Caco-2 (cell line): ENCODE data around the gene PRSS27. TPM values are rescaled to one million over a fixed set of nuclear protein-coding genes. Genes with fewer than 3 reads are reported as not detected.

ENCODE experiments used
- Bru-seq: library from RNA; stranded (reverse); fragments of 400-500 nt; gene quantifications from one replicate; lab custom pipeline; 2021; lab: Mats Ljungman, UMichigan
- BruChase-seq, 2 experiments: library from RNA; stranded (reverse); fragments of 400-500 nt; gene quantifications; one replicate each; lab custom pipeline; 2021; lab: Mats Ljungman, UMichigan
- BruUV-seq: library from RNA; stranded (reverse); fragments of 400-500 nt; replicated peaks from 2 replicates; lab custom pipeline; 2021; lab: Mats Ljungman, UMichigan
- CTCF ChIA-PET: fragments of 300-600 bp; sonication (Branson Sonifier 250); formaldehyde crosslinking; loops from one replicate; lab custom pipeline; 2022; ENCODE audit warnings: antibody characterized with exemption; lab: Charles Lee
- POLR2A ChIA-PET: fragments of 300-600 bp; sonication (Branson Sonifier 250); formaldehyde crosslinking; loops from one replicate; lab custom pipeline; 2022; ENCODE audit warnings: antibody characterized with exemption; lab: Charles Lee
- DNase-seq, 2 experiments: peaks; one replicate each; pipeline versions ENCODE4 v3.0.0 to v3.0.0-alpha.2; 2020 to 2022
- H3K27me3 ChIP-seq: replicated peaks from 2 replicates; pipeline ENCODE4 v1.6.0; 2011; ENCODE audit warnings: low read length; ENCODE audit not compliant: control insufficient read depth, insufficient read depth
- H3K36me3 ChIP-seq: 2 replicates; pipeline ENCODE4 v1.5.1; 2011; ENCODE audit warnings: low read length; ENCODE audit not compliant: control insufficient read depth, insufficient read depth
- H3K4me1 ChIP-seq: fragments of 250-450 bp; sonication (Bioruptor Pico); 2 replicates; pipeline ENCODE4 v1.5.1; 2020; ENCODE audit warnings: mild to moderate bottlenecking
- H3K4me3 ChIP-seq: 2 replicates; pipeline ENCODE4 v1.5.1; 2011; ENCODE audit warnings: low read depth, mild to moderate bottlenecking, control low read depth, low read length
- H3K9me3 ChIP-seq: fragments of 250-450 bp; sonication (Bioruptor Pico); 2 replicates; pipeline ENCODE4 v1.5.1; 2020; ENCODE audit warnings: mild to moderate bottlenecking, moderate library complexity
- H3K27ac Mint-ChIP-seq: one replicate; pipeline ENCODE4 v1.8.0; 2022; ENCODE audit warnings: mixed read lengths; ENCODE audit not compliant: unreplicated experiment
- H3K27me3 Mint-ChIP-seq: one replicate; pipeline ENCODE4 v1.8.0; 2022; ENCODE audit warnings: mixed read lengths; ENCODE audit not compliant: insufficient read depth, unreplicated experiment
- H3K36me3 Mint-ChIP-seq: one replicate; pipeline ENCODE4 v1.8.0; 2022; ENCODE audit warnings: mild to moderate bottlenecking, mixed read lengths; ENCODE audit not compliant: insufficient read depth, unreplicated experiment
- H3K4me1 Mint-ChIP-seq: one replicate; pipeline ENCODE4 v1.8.0; 2022; ENCODE audit warnings: low read depth, mixed read lengths; ENCODE audit not compliant: unreplicated experiment
- H3K4me3 Mint-ChIP-seq: one replicate; pipeline ENCODE4 v1.8.0; 2022; ENCODE audit warnings: mild to moderate bottlenecking, moderate library complexity, mixed read lengths; ENCODE audit not compliant: unreplicated experiment
- H3K9me3 Mint-ChIP-seq: one replicate; pipeline ENCODE4 v1.8.0; 2022; ENCODE audit warnings: mixed read lengths; ENCODE audit not compliant: unreplicated experiment
- CTCF ChIP-seq, 2 experiments: fragments of 200-600 bp in 1 of 2; IDR thresholded peaks; 1 replicate in 1 of 2; 2 replicates in 1 of 2; pipeline versions ENCODE4 v1.5.1 to v1.8.0; 2011 to 2022; ENCODE audit warnings: antibody characterized with exemption in 1 of 2, control low read depth in 1 of 2, inconsistent platforms in 1 of 2, low read depth in 1 of 2, low read length in 1 of 2, mild to moderate bottlenecking in 1 of 2, moderate library complexity in 1 of 2; ENCODE audit not compliant: insufficient read depth in 1 of 2, severe bottlenecking in 1 of 2, unreplicated experiment in 1 of 2
- intact Hi-C: fragments of 100-400 bp; cut with micrococcal nuclease; formaldehyde crosslinking; loops from one replicate; pipeline ENCODE4 v1.10.0; 2022; ENCODE audit not compliant: unreplicated experiment
- long read RNA-seq: library from polyadenylated mRNA; stranded (forward); transcript quantifications from one replicate; pipeline ENCODE4 v2.0.0, GENCODE V29; 2022
- total RNA-seq: library from RNA; stranded (reverse); gene quantifications from 2 replicates; pipeline ENCODE4 v1.2.3, GENCODE V29; 2022

The PRSS27 gene
- total RNA-seq (0.72 and 1.1 TPM in 2 replicates), Bru-seq, nascent RNA (percentile 36 among the genes with signal in this experiment), BruChase-seq, experiment 1, labeled RNA remaining after a 2-hour chase (percentile 24 among the genes with signal in this experiment), BruChase-seq, experiment 2, labeled RNA remaining after a 6-hour chase (percentile 29 among the genes with signal in this experiment)
- long read RNA-seq, result 0 reads

- Mint-ChIP-seq H3K27me3 (peaks cover 4% of the 10 kb centered on the region), H3K27ac (no peak within 1 kb of the TSS), H3K36me3 (no peaks in the 10 kb centered on the region), H3K4me3 (peak within 1 kb of the TSS; percentile 70), H3K4me1 (no peaks in the 10 kb centered on the region), H3K9me3 (no peaks in the 10 kb centered on the region)
- H3K4me3 ChIP-seq, result peak within 1 kb of the TSS; percentile 69
- TF ChIP-seq CTCF (IDR thresholded peaks at IDR 0.05; ENCODE audit: insufficient read depth in 1 of 2, low read depth in 1 of 2, low read length in 1 of 2, severe bottlenecking in 1 of 2, unreplicated experiment in 1 of 2), result no peak
- BruUV-seq, result TSS peak; percentile 66
- POLR2A ChIA-PET, result no interaction called here
- CTCF ChIA-PET, result interaction anchor here (0.7 kb wide), 1 partner anchor 38 kb away, joined by 3 read pairs; the partner anchor contains the start of gene KCTD5
- H3K27me3 ChIP-seq, result no peaks in the 10 kb centered on the region
- DNase-seq, result no peak
- H3K36me3 ChIP-seq, result no peaks in the 10 kb centered on the region
- H3K4me1 ChIP-seq, result peaks cover 25% of the 10 kb centered on the region
- no peaks in the 10 kb centered on the region for H3K9me3 ChIP-seq
- intact Hi-C loops, result no loop called here
These were observed at the start of gene PRSS27 for GRCh38 chr16:2720064-2720457. TSS of gene PRSS27 (minus strand) at chr16:2720224. CDS start at chr16:2720160, 64 bp downstream.

GRCh38 chr16:2769675-2770056 is 49.6 kb upstream of the PRSS27 start:
- Mint-ChIP-seq H3K27ac (no peak overlapping the region), H3K4me1 (peaks cover 28% of the 10 kb centered on the region), H3K27me3 (no peaks in the 10 kb centered on the region), H3K9me3 (no peaks in the 10 kb centered on the region), H3K4me3 (no peak overlapping the region), H3K36me3 (peaks cover 94% of the 10 kb centered on the region)
- no TSS peak for BruUV-seq
- Histone ChIP-seq H3K4me1 (no peaks in the 10 kb centered on the region), H3K4me3 (no peak overlapping the region), H3K36me3 (peaks cover 13% of the 10 kb centered on the region), H3K9me3 (no peaks in the 10 kb centered on the region), H3K27me3 (no peaks in the 10 kb centered on the region)
- intact Hi-C loops, result no loop called here
- ChIA-PET POLR2A (no interaction called here), CTCF (no interaction called here)
- no peak for TF ChIP-seq CTCF (IDR thresholded peaks at IDR 0.05; ENCODE audit: insufficient read depth in 1 of 2, low read depth in 1 of 2, low read length in 1 of 2, severe bottlenecking in 1 of 2, unreplicated experiment in 1 of 2)
- no peak for DNase-seq

GRCh38 chr16:2769100-2769529 is 49.1 kb upstream of the PRSS27 start:
- Histone ChIP-seq H3K9me3 (no peaks in the 10 kb centered on the region), H3K4me3 (no peak overlapping the region), H3K27me3 (no peaks in the 10 kb centered on the region), H3K4me1 (no peaks in the 10 kb centered on the region), H3K36me3 (peaks cover 15% of the 10 kb centered on the region)
- TF ChIP-seq CTCF (IDR thresholded peaks at IDR 0.05; ENCODE audit: insufficient read depth in 1 of 2, low read depth in 1 of 2, low read length in 1 of 2, severe bottlenecking in 1 of 2, unreplicated experiment in 1 of 2), result no peak
- Mint-ChIP-seq H3K27me3 (no peaks in the 10 kb centered on the region), H3K27ac (no peak overlapping the region), H3K9me3 (no peaks in the 10 kb centered on the region), H3K4me3 (no peak overlapping the region), H3K36me3 (peaks cover 99% of the 10 kb centered on the region), H3K4me1 (peaks cover 28% of the 10 kb centered on the region)
- no TSS peak for BruUV-seq
- intact Hi-C loops, result no loop called here
- ChIA-PET POLR2A (no interaction called here), CTCF (no interaction called here)
- DNase-seq, result no peak
